HL-60 (cell line): ENCODE measurements around the gene RHOT2.

Experiments used
- DNase-seq, 2 experiments: peaks; one replicate each; pipeline ENCODE4 v3.0.0-alpha.2; 2010 to 2020; ENCODE audit warnings: low read depth in 1 of 2, low spot score in 1 of 2
- H3K27ac ChIP-seq: fragments of 250-450 bp; sonication (Bioruptor Pico); replicated peaks from 2 replicates; pipeline ENCODE4 v1.5.1; 2020; ENCODE audit warnings: mild to moderate bottlenecking, moderate library complexity
- H3K27me3 ChIP-seq: fragments of 250-450 bp; sonication (Bioruptor Pico); 2 replicates; pipeline ENCODE4 v1.5.1; 2021; ENCODE audit warnings: mild to moderate bottlenecking, moderate library complexity; ENCODE audit not compliant: insufficient read depth, poor library complexity, severe bottlenecking
- H3K4me3 ChIP-seq: replicated peaks from 2 replicates; pipeline ENCODE4 v1.5.1; 2011; ENCODE audit warnings: mild to moderate bottlenecking, control low read depth, low read length; ENCODE audit not compliant: insufficient read depth
- CTCF ChIP-seq: IDR thresholded peaks from one replicate; pipeline ENCODE4 v1.5.1; 2011; ENCODE audit warnings: low read length, control low read depth, inconsistent platforms; ENCODE audit not compliant: insufficient read depth
- GABPA ChIP-seq: IDR thresholded peaks from 2 replicates; pipeline ENCODE4 v1.6.1; 2012; ENCODE audit warnings: low read depth
- POLR2AphosphoS5 ChIP-seq: IDR thresholded peaks from 2 replicates; pipeline ENCODE4 v1.6.1; 2012; ENCODE audit warnings: low read depth
- REST ChIP-seq: IDR thresholded peaks from 2 replicates; pipeline ENCODE4 v1.6.1; 2012; ENCODE audit warnings: low read depth; ENCODE audit not compliant: insufficient replicate concordance
- SPI1 ChIP-seq: IDR thresholded peaks from 2 replicates; pipeline ENCODE4 v1.6.1; 2012; ENCODE audit warnings: low read depth, mild to moderate bottlenecking, borderline replicate concordance

The RHOT2 gene

GRCh38 chr16:676913-677312, 9.0 kb downstream of the RHOT2 start:
- TF ChIP-seq POLR2AphosphoS5 (no peak), SPI1 (no peak), GABPA (no peak), REST (no peak), CTCF (no peak)
- H3K4me3 ChIP-seq = no peak overlapping the region
- H3K27ac ChIP-seq = no peak overlapping the region
- H3K27me3 ChIP-seq = no peaks in the 10 kb centered on the region
- DNase-seq = no peak

GRCh38 chr16:677316-678190, 9.6 kb downstream of the RHOT2 start:
- no peak for TF ChIP-seq SPI1
- no peak for TF ChIP-seq GABPA
- TF ChIP-seq POLR2AphosphoS5 = no peak
- TF ChIP-seq CTCF = no peak
- no peak for TF ChIP-seq REST
- Histone ChIP-seq H3K4me3 (no peak overlapping the region), H3K27ac (no peak overlapping the region), H3K27me3 (no peaks in the 10 kb centered on the region)
- no peak for DNase-seq

GRCh38 chr16:678209-678857, 10.4 kb downstream of the RHOT2 start:
- Histone ChIP-seq H3K4me3 (no peak overlapping the region), H3K27me3 (no peaks in the 10 kb centered on the region), H3K27ac (no peak overlapping the region)
- no peak for TF ChIP-seq SPI1
- no peak for TF ChIP-seq CTCF
- TF ChIP-seq POLR2AphosphoS5 = no peak
- no peak for TF ChIP-seq GABPA
- no peak for TF ChIP-seq REST
- DNase-seq = no peak
